ENCODE measurements around the gene TUBB4B.

- TF ChIP-seq CTCF (IDR thresholded peaks at IDR 0.05) (no peak), POLR2A (IDR thresholded peaks at IDR 0.05) (no peak)
Measured at GRCh38 chr9:137232101-137232500, 9.0 kb upstream of the TUBB4B start.

All from thyroid gland (tissue), 4 donors.